Stimulated activated naive B cell treated with anti-CD40 and anti-IgM and Interleukin-4, amounts not matched to agents 10 μg/mL and 1 μg/mL and 100 μg/mL, for 72 hours (primary cell): Measurements from ENCODE around the gene DUSP12.
"Not testable (repeated sequence)": the region's sequence is repeated elsewhere in the genome, so short reads cannot be mapped to it uniquely, and the experiment has no call there.

Source experiments
- ATAC-seq, 2 donors: fragments of 150-1000 bp; cut with Tn5 transposase; replicated peaks; 2 replicates each; pipeline ENCODE4 v1.10.0; 2021; ENCODE audit warnings: moderate library complexity in 1 of 2
- DNase-seq: peaks from one replicate; pipeline ENCODE4 v3.0.0; 2021
- H3K27ac Mint-ChIP-seq: one replicate; pipeline ENCODE4 v1.8.0; 2022; ENCODE audit warnings: mild to moderate bottlenecking, mixed read lengths
- H3K27me3 Mint-ChIP-seq, 2 donors: one replicate each; pipeline ENCODE4 v1.8.0; 2022; ENCODE audit warnings: mixed read lengths in 2 of 2
- H3K36me3 Mint-ChIP-seq, 2 donors: one replicate each; pipeline ENCODE4 v1.8.0; 2022; ENCODE audit warnings: mixed read lengths in 2 of 2, mild to moderate bottlenecking in 1 of 2
- H3K4me1 Mint-ChIP-seq, 2 donors: one replicate each; pipeline ENCODE4 v1.8.0; 2022; ENCODE audit warnings: mixed read lengths in 2 of 2, mild to moderate bottlenecking in 1 of 2
- H3K4me3 Mint-ChIP-seq, 2 donors: one replicate each; pipeline ENCODE4 v1.8.0; 2022; ENCODE audit warnings: mild to moderate bottlenecking in 2 of 2, mixed read lengths in 2 of 2, moderate library complexity in 1 of 2
- H3K9me3 Mint-ChIP-seq, 2 donors: one replicate each; pipeline ENCODE4 v1.8.0; 2022; ENCODE audit warnings: mixed read lengths in 2 of 2, mild to moderate bottlenecking in 1 of 2

DUSP12 gene

DNA sequence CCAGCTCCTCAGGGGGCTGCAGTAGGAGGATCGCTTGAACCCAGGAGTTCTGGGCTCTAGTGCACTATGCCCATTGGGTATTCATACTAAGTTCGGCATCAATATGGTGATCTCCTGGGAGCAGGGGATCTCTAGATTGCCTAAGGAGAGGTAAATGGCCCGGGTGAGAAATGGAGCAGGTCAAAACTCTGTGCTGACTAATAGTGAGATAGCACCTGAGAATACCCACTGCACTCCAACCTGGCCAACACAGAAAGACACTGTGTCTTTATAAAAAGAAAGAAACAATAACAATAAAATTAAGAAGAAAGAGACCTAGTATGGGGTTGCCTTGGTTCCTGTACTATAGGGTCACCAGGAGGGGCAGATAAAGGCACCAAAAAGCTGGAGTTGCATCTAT, 13.7 kb upstream of the DUSP12 start:
- Mint-ChIP-seq H3K27me3 (no peaks in the 10 kb centered on the region), H3K9me3 (no peaks in the 10 kb centered on the region), H3K27ac (no peak overlapping the region), H3K36me3 (no peaks in the 10 kb centered on the region), H3K4me3 (no peak overlapping the region), H3K4me1 (peaks cover 29 to 42% of the 10 kb centered on the region in 2 donors)
- DNase-seq (no peak), ATAC-seq (no peak)

GRCh38 chr1:161736335-161736969, 13.1 kb upstream of the DUSP12 start:
- H3K4me3 Mint-ChIP-seq: no peak overlapping the region
- peaks cover 34 to 48% of the 10 kb centered on the region in 2 donors for H3K4me1 Mint-ChIP-seq
- no peaks in the 10 kb centered on the region for H3K27me3 Mint-ChIP-seq
- no peaks in the 10 kb centered on the region for H3K36me3 Mint-ChIP-seq
- H3K27ac Mint-ChIP-seq: no peak overlapping the region
- DNase-seq (no peak), ATAC-seq (no peak)
- H3K9me3 Mint-ChIP-seq: no peaks in the 10 kb centered on the region

DNA sequence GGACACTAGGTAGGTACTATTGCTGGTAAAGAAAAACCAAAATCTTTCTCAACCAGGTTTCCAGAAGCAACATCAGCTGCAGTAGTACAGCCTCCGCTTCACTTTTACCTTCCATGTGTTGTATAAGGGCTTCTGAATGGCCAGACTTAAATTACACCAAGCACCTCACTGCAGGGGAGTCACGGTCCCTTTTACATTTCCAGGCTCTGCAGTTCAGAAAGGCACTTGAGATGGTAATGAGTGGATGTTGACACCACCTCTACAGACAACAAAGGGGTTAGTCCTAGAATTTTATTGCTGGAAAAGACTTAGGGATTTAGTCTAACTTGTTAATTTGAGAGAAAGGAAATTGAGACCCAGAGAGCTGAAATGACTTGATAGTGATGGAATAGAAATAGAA, 12.0 kb upstream of the DUSP12 start:
- H3K36me3 Mint-ChIP-seq: no peaks in the 10 kb centered on the region
- peaks cover 35 to 51% of the 10 kb centered on the region in 2 donors for H3K4me1 Mint-ChIP-seq
- H3K27ac Mint-ChIP-seq: no peak overlapping the region
- no peaks in the 10 kb centered on the region for H3K27me3 Mint-ChIP-seq
- H3K9me3 Mint-ChIP-seq: no peaks in the 10 kb centered on the region
- no peak for DNase-seq
- no peak for ATAC-seq
- H3K4me3 Mint-ChIP-seq: no peak overlapping the region

GRCh38 chr1:161738627-161739287, 10.8 kb upstream of the DUSP12 start:
- Mint-ChIP-seq H3K36me3 (no peaks in the 10 kb centered on the region), H3K27me3 (no peaks in the 10 kb centered on the region), H3K9me3 (no peaks in the 10 kb centered on the region), H3K4me3 (peak overlapping the region in 1 of 2 donors; percentile 65), H3K27ac (peak overlapping the region; percentile 79), H3K4me1 (peaks cover 36 to 56% of the 10 kb centered on the region in 2 donors)
- ATAC-seq (peak; percentile 68 to 73), DNase-seq (peak; percentile 64)

DNA sequence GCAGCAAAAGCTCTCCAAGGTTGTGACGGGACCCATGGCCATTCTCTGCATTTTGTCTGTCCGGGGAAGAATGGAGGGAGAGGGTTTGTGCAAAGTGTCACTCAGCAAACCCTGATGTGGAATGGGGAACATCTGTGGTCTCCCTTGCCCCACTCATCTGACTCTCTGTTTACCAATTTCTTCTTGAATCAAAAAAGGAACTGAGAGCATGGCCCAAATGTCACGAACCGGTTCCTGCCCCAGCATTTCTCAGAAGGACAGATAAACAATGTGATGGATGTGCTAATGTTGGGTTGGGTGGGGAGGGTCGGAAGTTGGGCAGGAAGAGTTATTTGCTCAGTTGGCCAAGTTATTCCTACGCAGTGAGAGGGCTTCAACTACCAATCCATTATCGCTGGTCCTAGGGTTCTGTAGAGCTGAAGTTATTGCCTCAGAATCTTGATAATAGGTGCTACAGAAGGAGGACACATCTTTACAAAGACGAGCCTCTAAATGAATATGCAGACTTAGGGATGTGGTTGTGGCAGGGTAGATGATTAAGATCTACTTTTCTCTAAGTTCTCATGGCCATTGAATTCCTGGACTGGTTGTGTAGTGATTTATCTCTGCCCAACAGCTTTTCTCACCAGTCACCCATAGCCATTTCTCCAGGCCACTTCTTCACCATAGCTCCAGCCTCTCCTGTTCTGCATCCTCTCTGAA, 9.6 kb upstream of the DUSP12 start:
- H3K9me3 Mint-ChIP-seq: no peaks in the 10 kb centered on the region
- peaks cover 3% of the 10 kb centered on the region in 2 donors for H3K27me3 Mint-ChIP-seq
- no peaks in the 10 kb centered on the region for H3K36me3 Mint-ChIP-seq
- peak overlapping the region in 1 of 2 donors; percentile 65 for H3K4me3 Mint-ChIP-seq
- DNase-seq (peak; percentile 62), ATAC-seq (peak; percentile 68 to 76)
- H3K27ac Mint-ChIP-seq: peak overlapping the region; percentile 85
- H3K4me1 Mint-ChIP-seq: peaks cover 42 to 68% of the 10 kb centered on the region in 2 donors

DNA sequence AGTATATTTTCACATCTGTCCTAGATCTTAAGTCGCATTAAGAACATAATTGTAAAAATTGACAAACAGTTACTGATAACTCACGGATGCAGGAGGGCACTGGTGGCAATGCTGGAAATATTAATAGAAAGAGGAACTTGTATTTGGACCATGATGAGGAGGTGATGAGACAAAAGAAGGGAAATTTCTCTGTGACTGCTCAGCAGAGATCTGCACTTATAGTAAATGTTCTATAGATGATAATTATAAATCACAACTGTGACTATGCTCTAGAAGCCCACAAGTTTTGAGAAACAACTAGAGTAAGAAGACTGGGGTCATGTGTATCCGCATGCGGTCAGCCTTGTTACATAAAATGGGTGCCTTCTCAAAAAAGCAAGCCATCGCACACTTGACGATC, 8.7 kb upstream of the DUSP12 start:
- no peaks in the 10 kb centered on the region for H3K36me3 Mint-ChIP-seq
- no peak for DNase-seq
- no peaks in the 10 kb centered on the region for H3K9me3 Mint-ChIP-seq
- H3K4me1 Mint-ChIP-seq: peaks cover 41 to 67% of the 10 kb centered on the region in 2 donors
- ATAC-seq: peak in 1 of 2 donors; percentile 25
- H3K27ac Mint-ChIP-seq: no peak overlapping the region
- H3K27me3 Mint-ChIP-seq: peaks cover 9 to 10% of the 10 kb centered on the region in 2 donors
- peak overlapping the region in 1 of 2 donors; percentile 40 for H3K4me3 Mint-ChIP-seq

- H3K27me3 Mint-ChIP-seq: peaks cover 13 to 16% of the 10 kb centered on the region in 2 donors
- H3K4me3 Mint-ChIP-seq: no peak overlapping the region
- H3K36me3 Mint-ChIP-seq: no peaks in the 10 kb centered on the region
- peaks cover 40 to 67% of the 10 kb centered on the region in 2 donors for H3K4me1 Mint-ChIP-seq
- no peak for DNase-seq
- ATAC-seq: no peak
- no peaks in the 10 kb centered on the region for H3K9me3 Mint-ChIP-seq
- H3K27ac Mint-ChIP-seq: no peak overlapping the region
These were observed 6.4 kb upstream of the DUSP12 start for GRCh38 chr1:161743231-161743630.

DNA sequence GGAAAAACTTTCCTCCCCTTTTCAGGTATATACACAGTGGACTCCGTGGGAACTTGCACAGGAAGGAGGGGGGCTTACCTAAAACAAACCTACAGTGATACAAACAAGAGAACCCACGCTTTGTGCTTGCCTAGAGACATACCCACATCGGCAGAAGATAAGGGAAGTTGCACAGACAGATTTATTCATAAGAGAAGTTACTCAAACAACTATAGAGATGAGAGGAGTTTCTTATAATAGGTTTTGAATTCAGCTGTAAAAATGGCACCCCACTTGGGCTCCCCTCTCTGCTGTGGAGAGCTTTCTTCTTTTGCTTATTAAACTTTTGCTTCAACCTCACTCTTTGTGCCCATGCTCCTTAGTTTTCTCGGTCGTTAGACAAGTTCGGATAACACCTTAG, 1.8 kb upstream of the DUSP12 start:
- no peak overlapping the region for H3K27ac Mint-ChIP-seq
- peaks cover 13 to 16% of the 10 kb centered on the region in 2 donors for H3K27me3 Mint-ChIP-seq
- ATAC-seq: no peak
- peaks cover 31 to 55% of the 10 kb centered on the region in 2 donors for H3K4me1 Mint-ChIP-seq
- no peaks in the 10 kb centered on the region for H3K9me3 Mint-ChIP-seq
- H3K36me3 Mint-ChIP-seq: peaks cover 4 to 7% of the 10 kb centered on the region in 2 donors
- DNase-seq: no peak
- H3K4me3 Mint-ChIP-seq: no peak overlapping the region

GRCh38 chr1:161763522-161764098, 14.0 kb downstream of the DUSP12 start:
- peaks cover 9 to 11% of the 10 kb centered on the region in 2 donors for H3K36me3 Mint-ChIP-seq
- peak overlapping the region; percentile 20 to 54 for H3K4me3 Mint-ChIP-seq
- ATAC-seq (no peak), DNase-seq (no peak)
- no peaks in the 10 kb centered on the region for H3K27me3 Mint-ChIP-seq
- no peaks in the 10 kb centered on the region for H3K9me3 Mint-ChIP-seq
- H3K27ac Mint-ChIP-seq: peak overlapping the region; percentile 66
- H3K4me1 Mint-ChIP-seq: peaks cover 17 to 39% of the 10 kb centered on the region in 2 donors

- Mint-ChIP-seq H3K4me3 (peak within 1 kb of the TSS; percentile 97 to 99), H3K4me1 (peaks cover 21 to 47% of the 10 kb centered on the region in 2 donors), H3K9me3 (no peaks in the 10 kb centered on the region), H3K27me3 (no peaks in the 10 kb centered on the region), H3K36me3 (peaks cover 0 to 2% of the 10 kb centered on the region in 2 donors), H3K27ac (peak within 1 kb of the TSS; percentile 98)
- DNase-seq: peak; percentile 81
- peak; percentile 85 to 89 for ATAC-seq
These were observed 16.8 kb downstream of the DUSP12 start, which contains the start of gene ATF6 for GRCh38 chr1:161766102-161766981. Gene ATF6, plus strand, starts transcription at chr1:161766320. Its CDS starts 41 bp downstream, at chr1:161766361.

- ATAC-seq: no peak
- no peak overlapping the region for H3K4me3 Mint-ChIP-seq
These were observed 18.9 kb downstream of the DUSP12 start for GRCh38 chr1:161768461-161768860.

DNA sequence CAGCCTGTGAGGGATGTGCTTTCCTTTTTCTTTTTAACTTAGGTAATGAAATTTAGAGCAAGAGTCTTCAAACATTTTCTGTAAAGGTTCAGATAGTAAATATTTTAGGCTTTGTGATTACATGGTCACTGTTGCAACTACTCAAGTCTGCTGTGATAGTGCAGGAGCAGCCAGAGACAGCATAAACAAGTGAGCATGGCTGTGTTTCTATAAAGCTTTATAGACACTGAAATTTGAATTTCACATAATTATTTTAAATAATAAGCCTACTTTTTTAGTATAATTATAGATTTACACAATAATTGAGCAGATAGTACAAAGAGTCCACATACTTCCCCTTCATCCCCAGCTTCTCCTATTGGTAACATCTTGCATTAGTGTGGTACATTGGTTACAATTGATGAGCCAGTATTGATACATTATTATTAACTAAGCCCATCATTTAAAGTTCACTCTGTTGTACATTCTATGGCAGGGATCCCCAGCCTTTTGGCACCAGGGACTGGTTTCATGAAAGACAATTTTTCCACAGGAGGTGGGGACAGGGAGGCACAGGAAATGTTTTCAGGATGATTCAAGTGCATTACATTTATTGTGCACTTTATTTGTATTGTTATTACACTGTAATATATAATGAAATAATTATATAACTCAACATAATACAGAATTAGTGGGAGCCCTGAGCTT, 19.5 kb downstream of the DUSP12 start:
- DNase-seq (no peak), ATAC-seq (no peak)
- Mint-ChIP-seq H3K4me1 (peaks cover 10 to 39% of the 10 kb centered on the region in 2 donors), H3K4me3 (no peak overlapping the region), H3K9me3 (no peaks in the 10 kb centered on the region), H3K36me3 (no peaks in the 10 kb centered on the region), H3K27ac (no peak overlapping the region), H3K27me3 (no peaks in the 10 kb centered on the region)

More at GRCh38 chr1:161768461-161768860, 18.9 kb downstream of the DUSP12 start:
- peaks cover 0 to 2% of the 10 kb centered on the region in 2 donors for H3K36me3 Mint-ChIP-seq
- H3K9me3 Mint-ChIP-seq: no peaks in the 10 kb centered on the region
- DNase-seq: no peak
- no peak overlapping the region for H3K27ac Mint-ChIP-seq
- H3K27me3 Mint-ChIP-seq: no peaks in the 10 kb centered on the region
- peaks cover 13 to 39% of the 10 kb centered on the region in 2 donors for H3K4me1 Mint-ChIP-seq

GRCh38 chr1:161769673-161770045, 20.1 kb downstream of the DUSP12 start:
- DNase-seq, H3K27ac Mint-ChIP-seq, H3K9me3 Mint-ChIP-seq, H3K36me3 Mint-ChIP-seq, H3K4me3 Mint-ChIP-seq, ATAC-seq, H3K27me3 Mint-ChIP-seq: not testable (repeated sequence)
- peaks cover 10 to 39% of the 10 kb centered on the region in 2 donors for H3K4me1 Mint-ChIP-seq
